Mesothelial cell of epicardium (in vitro differentiated cells): ENCODE data around the gene ARHGAP42. TPM values are rescaled to one million over a fixed set of nuclear protein-coding genes. Genes with fewer than 3 reads are reported as not detected.

Experiments
- DNase-seq, 2 experiments: peaks; one replicate each; pipeline ENCODE4 v3.0.0; 2021; ENCODE audit warnings: low spot score in 2 of 2; ENCODE audit not compliant: unreplicated experiment in 2 of 2
- H3K27ac Mint-ChIP-seq: 2 replicates; pipeline ENCODE4 v1.8.0; 2021; ENCODE audit warnings: mixed read lengths
- H3K27me3 Mint-ChIP-seq: 2 replicates; pipeline ENCODE4 v1.8.0; 2021; ENCODE audit warnings: low read depth, mixed read lengths
- H3K36me3 Mint-ChIP-seq: 2 replicates; pipeline ENCODE4 v1.8.0; 2021; ENCODE audit warnings: mixed read lengths
- H3K4me1 Mint-ChIP-seq: 2 replicates; pipeline ENCODE4 v1.8.0; 2021; ENCODE audit warnings: mixed read lengths
- H3K4me3 Mint-ChIP-seq: 2 replicates; pipeline ENCODE4 v1.8.0; 2021; ENCODE audit warnings: mild to moderate bottlenecking, moderate library complexity, mixed read lengths
- H3K9me3 Mint-ChIP-seq: 2 replicates; pipeline ENCODE4 v1.8.0; 2021; ENCODE audit warnings: mixed read lengths
- total RNA-seq: library from RNA; stranded (reverse); gene quantifications from 3 replicates; pipeline ENCODE4 v1.2.1, GENCODE V29; 2021
- TF ChIP-seq, protein P1 (sequence below): fragments of 200-600 bp; sonication (generic); IDR thresholded peaks from one replicate; pipeline ENCODE4 v1.5.0; 2021; ENCODE audit warnings: antibody characterized with exemption; ENCODE audit not compliant: unreplicated experiment

ARHGAP42 gene
- total RNA-seq, 1 donor from 2014 or later = 19.4 TPM

DNA sequence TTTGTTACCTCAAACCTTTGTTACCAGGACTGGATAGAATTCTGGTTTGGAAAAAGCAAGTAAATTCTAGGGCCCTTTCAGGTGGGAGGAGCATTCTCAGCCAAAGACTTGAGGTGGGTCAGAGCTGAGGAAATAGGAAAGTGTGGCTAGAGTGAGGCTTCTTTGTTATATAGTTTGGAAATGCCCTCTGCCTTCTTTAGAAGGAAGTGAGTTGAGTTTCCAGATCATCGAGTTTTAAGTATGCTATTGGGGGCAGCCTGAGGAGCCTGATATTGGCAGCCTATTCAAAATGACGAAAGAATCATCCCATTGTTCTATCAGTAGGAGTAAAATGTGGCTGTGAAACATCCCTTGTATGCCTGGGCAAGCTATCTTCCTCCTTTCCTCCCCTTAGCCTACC is 134.1 kb downstream of the ARHGAP42 start:
- Mint-ChIP-seq H3K27me3 (no peaks in the 10 kb centered on the region), H3K4me3 (no peak overlapping the region), H3K9me3 (no peaks in the 10 kb centered on the region), H3K27ac (peak overlapping the region; percentile 11), H3K36me3 (no peaks in the 10 kb centered on the region), H3K4me1 (peaks cover 23% of the 10 kb centered on the region)
- no peak for DNase-seq
- TF ChIP-seq, protein P1, sequence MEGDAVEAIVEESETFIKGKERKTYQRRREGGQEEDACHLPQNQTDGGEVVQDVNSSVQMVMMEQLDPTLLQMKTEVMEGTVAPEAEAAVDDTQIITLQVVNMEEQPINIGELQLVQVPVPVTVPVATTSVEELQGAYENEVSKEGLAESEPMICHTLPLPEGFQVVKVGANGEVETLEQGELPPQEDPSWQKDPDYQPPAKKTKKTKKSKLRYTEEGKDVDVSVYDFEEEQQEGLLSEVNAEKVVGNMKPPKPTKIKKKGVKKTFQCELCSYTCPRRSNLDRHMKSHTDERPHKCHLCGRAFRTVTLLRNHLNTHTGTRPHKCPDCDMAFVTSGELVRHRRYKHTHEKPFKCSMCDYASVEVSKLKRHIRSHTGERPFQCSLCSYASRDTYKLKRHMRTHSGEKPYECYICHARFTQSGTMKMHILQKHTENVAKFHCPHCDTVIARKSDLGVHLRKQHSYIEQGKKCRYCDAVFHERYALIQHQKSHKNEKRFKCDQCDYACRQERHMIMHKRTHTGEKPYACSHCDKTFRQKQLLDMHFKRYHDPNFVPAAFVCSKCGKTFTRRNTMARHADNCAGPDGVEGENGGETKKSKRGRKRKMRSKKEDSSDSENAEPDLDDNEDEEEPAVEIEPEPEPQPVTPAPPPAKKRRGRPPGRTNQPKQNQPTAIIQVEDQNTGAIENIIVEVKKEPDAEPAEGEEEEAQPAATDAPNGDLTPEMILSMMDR = no peak

DNA sequence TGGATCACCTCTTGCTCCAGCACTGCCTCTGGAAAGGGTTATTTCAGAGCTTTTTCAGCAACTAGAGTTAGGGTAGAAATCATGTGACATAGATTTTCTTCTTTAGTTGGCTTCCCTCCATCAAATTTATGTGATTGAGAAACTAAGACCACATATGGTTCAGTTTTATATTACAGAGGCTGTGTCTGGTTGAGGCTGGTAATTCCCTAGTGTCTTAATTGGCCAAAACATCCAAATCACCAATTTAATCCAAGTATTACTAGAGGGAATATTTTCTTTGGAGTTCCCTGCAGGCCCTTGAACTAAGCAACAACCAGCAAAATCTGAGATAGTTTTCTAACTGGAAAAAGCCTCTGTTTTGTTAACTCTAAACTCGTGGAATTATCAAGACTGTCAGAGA is 136.3 kb downstream of the ARHGAP42 start:
- H3K36me3 Mint-ChIP-seq = no peaks in the 10 kb centered on the region
- H3K9me3 Mint-ChIP-seq = no peaks in the 10 kb centered on the region
- H3K4me3 Mint-ChIP-seq = no peak overlapping the region
- TF ChIP-seq, protein P1 = no peak
- no peaks in the 10 kb centered on the region for H3K27me3 Mint-ChIP-seq
- DNase-seq = no peak
- H3K27ac Mint-ChIP-seq = no peak overlapping the region
- peaks cover 35% of the 10 kb centered on the region for H3K4me1 Mint-ChIP-seq

DNA sequence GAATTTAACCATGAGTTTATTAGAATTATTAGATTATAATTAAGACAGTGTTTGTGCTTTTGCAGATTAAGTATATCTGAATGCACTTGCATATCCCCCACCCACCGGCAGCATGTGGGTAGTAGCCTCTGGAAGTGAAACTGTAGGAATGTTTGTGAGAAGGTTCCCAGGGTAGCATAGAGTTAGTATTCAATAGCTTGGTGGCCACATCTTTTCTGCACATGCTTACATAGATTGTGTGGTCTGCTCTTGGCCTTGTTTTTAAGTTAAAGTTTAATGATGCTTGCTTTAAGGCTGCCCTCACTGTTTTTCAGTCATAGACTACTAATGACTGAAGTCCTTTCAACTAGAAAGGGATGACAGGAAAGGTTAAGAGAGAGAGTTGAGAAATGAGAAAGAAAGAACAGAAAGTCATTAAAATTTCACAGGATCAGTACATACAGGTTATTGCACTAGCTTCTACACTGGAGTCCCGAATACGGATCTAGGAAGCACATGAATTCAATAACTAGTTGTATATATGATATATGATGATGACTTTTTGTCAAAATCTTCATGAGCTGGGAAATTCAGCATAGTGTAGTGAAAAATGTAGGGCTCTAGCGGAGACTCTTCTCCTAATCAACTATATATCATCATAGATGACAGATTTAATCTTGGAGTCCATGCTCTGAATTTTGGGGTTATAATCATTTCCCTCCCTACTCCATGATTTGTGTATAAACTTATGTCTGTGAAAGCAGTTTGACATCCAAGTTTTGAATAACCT is 137.1 kb downstream of the ARHGAP42 start:
- Mint-ChIP-seq H3K36me3 (no peaks in the 10 kb centered on the region), H3K4me3 (no peak overlapping the region), H3K27ac (no peak overlapping the region), H3K27me3 (no peaks in the 10 kb centered on the region), H3K9me3 (no peaks in the 10 kb centered on the region), H3K4me1 (peaks cover 35% of the 10 kb centered on the region)
- no peak for DNase-seq
- TF ChIP-seq, protein P1 = no peak

DNA sequence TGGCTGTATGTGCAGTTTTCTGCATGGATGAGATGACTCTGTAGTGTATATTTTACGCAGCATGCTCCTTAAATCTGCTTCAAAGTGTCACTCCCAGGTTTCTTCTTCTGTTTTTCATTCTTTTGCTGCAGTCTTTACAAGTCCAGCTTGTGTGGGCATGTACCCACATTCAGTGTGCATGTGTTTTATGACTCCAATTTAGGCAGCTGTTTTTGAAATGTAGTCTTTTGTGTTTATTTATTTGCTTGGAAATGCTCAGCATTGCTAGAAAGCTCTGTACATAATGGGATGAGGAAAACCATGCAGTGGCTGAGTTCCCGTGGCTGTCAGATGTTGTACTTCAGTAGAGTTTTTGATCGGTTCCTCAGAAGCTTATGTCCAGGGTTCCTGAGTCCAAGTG is 138.5 kb downstream of the ARHGAP42 start:
- Mint-ChIP-seq H3K27me3 (no peaks in the 10 kb centered on the region), H3K27ac (no peak overlapping the region), H3K9me3 (no peaks in the 10 kb centered on the region), H3K4me3 (no peak overlapping the region), H3K4me1 (peaks cover 41% of the 10 kb centered on the region), H3K36me3 (no peaks in the 10 kb centered on the region)
- DNase-seq = no peak
- TF ChIP-seq, protein P1 = no peak

DNA sequence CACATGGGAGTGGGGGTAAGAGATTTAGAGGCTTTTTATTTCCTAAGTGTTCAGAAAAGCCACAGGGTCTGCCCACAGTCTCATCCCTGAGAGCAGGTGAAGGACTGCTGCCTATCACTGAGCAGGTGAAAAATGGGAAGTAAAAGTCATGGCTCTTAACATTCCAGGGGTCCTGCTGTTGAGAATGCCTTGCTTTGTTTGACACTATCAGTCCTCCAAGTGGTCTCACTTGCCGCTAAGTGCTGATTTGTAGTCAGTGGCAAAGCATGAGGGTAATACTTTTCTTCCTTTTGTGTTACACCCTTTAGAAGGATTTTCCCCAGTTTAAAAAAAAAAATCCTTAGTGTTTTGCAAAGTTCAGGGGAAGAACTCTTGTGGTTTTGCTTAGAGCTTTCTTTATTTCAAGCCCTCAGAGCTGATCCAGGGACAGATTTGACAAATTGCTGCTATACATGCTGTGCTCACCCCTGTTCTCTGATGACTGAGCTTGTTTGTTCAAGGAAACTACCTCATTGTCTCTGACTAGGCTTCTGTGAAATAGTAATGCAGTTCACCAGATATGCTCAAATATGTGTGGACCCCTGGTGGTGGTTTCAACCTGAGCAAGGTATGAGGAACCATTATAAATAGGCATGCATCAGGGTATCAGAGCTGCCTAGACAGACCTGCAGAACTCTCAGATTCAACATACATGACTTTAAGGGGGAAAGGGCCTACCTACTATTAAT is 141.0 kb downstream of the ARHGAP42 start:
- no peak for DNase-seq
- no peak overlapping the region for H3K4me3 Mint-ChIP-seq
- H3K9me3 Mint-ChIP-seq = no peaks in the 10 kb centered on the region
- no peaks in the 10 kb centered on the region for H3K27me3 Mint-ChIP-seq
- H3K27ac Mint-ChIP-seq = peak overlapping the region; percentile 79
- no peaks in the 10 kb centered on the region for H3K36me3 Mint-ChIP-seq
- TF ChIP-seq, protein P1 = peak; percentile 38
- peaks cover 39% of the 10 kb centered on the region for H3K4me1 Mint-ChIP-seq
